Heart left ventricle (tissue), 13 donors: ENCODE data around the gene CD48.

Source experiments
- CTCF ChIP-seq, 12 donors: fragments of 200-600 bp; sonication (generic) in 4 of 12; IDR thresholded peaks; one replicate each; pipeline versions ENCODE4 v1.5.0 to v1.8.0; 2018 to 2022; ENCODE audit warnings: antibody characterized with exemption in 12 of 12, mild to moderate bottlenecking in 5 of 12
- POLR2A ChIP-seq, 2 donors: fragments of 450-650 bp; IDR thresholded peaks; one replicate each; pipeline ENCODE4 v1.6.1; 2017; ENCODE audit warnings: antibody characterized with exemption in 2 of 2, mild to moderate bottlenecking in 2 of 2, moderate library complexity in 2 of 2
- donor health status: ischemic (EF 13 %, LVEDD 7.1; RV severe dilation, severe dysfunction).
- donor health status: DM: no; HTN: yes; CAD: no.
- donor health status: DM: no; HTN: no; CAD: no.
- donor health status: ischemic (EF 25% LVEDD 6.9; RV normal size, moderate dysfunction).
- donor health status: ischemic (EF 25% LVEDD 5.7; RV mildly dilated, moderate dysfunction).
- donor health status: ischemic (EF 35%, LVEDD 5.7; RV mildly dilated, moderate dysfunction).
- donor health status: nonischemic (EF 11% LVEDD 7.7; RV severe dilation, severe dysfunction).
- donor health status: DM: yes; HTN: yes; CAD: no.
- donor health status: PGD.
- donor health status: ischemic (EF 29% LVEDD 5.4; RV normal size, mild dysfunction).
- donor health status: nonischemic (EF 23%, LVEDD 6.1; RV moderate dilation, normal function).

DNA sequence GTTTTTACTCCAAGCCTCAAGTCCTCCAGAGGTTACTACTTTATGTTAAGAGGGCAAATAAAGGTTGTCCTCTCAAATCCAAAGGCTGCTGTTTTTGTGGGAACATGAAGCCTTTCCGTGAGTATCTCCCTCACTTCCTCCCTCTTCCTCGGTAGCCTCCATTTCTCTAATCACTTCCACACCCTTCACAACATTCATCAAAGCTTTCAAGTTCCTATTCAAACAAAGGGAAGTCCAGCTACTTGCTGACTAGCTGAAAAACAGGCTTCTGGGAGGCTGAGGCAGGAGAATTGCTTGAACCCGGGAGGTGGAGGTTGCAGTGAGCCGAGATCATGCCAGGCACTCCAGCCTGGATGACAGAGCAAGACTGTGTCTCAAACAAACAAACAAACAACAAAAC lies 6.6 kb upstream of the CD48 start:
- no peak for TF ChIP-seq CTCF (IDR thresholded peaks at IDR 0.05)
- no peak for TF ChIP-seq POLR2A (IDR thresholded peaks at IDR 0.05)
